ENCODE results near the gene MED15.

MED15 gene, protein sequence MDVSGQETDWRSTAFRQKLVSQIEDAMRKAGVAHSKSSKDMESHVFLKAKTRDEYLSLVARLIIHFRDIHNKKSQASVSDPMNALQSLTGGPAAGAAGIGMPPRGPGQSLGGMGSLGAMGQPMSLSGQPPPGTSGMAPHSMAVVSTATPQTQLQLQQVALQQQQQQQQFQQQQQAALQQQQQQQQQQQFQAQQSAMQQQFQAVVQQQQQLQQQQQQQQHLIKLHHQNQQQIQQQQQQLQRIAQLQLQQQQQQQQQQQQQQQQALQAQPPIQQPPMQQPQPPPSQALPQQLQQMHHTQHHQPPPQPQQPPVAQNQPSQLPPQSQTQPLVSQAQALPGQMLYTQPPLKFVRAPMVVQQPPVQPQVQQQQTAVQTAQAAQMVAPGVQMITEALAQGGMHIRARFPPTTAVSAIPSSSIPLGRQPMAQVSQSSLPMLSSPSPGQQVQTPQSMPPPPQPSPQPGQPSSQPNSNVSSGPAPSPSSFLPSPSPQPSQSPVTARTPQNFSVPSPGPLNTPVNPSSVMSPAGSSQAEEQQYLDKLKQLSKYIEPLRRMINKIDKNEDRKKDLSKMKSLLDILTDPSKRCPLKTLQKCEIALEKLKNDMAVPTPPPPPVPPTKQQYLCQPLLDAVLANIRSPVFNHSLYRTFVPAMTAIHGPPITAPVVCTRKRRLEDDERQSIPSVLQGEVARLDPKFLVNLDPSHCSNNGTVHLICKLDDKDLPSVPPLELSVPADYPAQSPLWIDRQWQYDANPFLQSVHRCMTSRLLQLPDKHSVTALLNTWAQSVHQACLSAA

GRCh38 chr22:20507253-20508066 is at the start of gene MED15:
Gene MED15 (plus strand): TSS chr22:20507610. CDS start chr22:20507679, 69 bp downstream.
- peak within 1 kb of the TSS; percentile 86 for H2AFZ ChIP-seq
- peak within 1 kb of the TSS; percentile 72 for H3K9ac ChIP-seq
- H3K36me3 ChIP-seq (ENCODE audit: control insufficient read depth, insufficient read depth, low read length), result no peaks in the 10 kb centered on the region
- peaks cover 27% of the 10 kb centered on the region for H3K79me2 ChIP-seq
- peak within 1 kb of the TSS; percentile 99 for H3K4me2 ChIP-seq (ENCODE audit: low read length)
- no peak for TF ChIP-seq CTCF (IDR thresholded peaks at IDR 0.05)
- H3K27ac ChIP-seq, result peak within 1 kb of the TSS; percentile 76
- no peaks in the 10 kb centered on the region for H3K9me3 ChIP-seq (ENCODE audit: control insufficient read depth, low read length)
- no peaks in the 10 kb centered on the region for H3K4me1 ChIP-seq
- no peaks in the 10 kb centered on the region for H3K27me3 ChIP-seq (ENCODE audit: control insufficient read depth, insufficient read depth, low read length)
- H3K4me3 ChIP-seq (ENCODE audit: low read depth, low read length), result peak within 1 kb of the TSS; percentile 97

DNA sequence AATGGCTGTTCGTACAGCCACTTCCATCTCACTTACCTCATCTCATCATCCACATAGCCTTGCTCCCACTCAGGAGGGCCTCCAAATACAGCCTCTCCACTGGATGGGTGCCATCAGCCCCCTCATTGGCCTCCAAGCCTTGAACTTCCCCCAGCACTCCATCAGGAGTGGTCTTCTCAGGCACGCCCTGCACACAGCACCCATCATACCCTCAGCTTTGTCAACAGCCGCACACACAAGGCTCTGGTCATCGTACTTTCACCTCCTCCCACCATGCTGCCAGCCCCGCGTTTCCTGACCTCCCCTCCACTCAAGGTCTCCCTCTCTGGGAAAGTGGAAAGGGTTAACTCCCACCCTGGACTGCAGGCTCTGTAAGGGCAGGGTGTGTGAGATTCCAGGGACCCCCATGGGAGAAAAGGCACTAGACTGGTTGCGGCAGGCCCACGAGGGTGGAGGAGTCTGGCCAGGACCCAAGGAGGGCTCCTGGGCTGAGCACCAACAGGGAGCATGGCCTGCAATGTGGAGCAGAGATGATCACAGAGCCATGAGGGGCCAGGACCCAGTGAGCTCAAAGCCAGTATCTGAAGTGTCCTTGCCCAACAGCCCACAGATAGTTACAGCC is 48.8 kb upstream of the MED15 start:
- no peak overlapping the region for H3K4me3 ChIP-seq (ENCODE audit: low read depth, low read length)
- no peaks in the 10 kb centered on the region for H3K9me3 ChIP-seq (ENCODE audit: control insufficient read depth, low read length)
- H3K27me3 ChIP-seq (ENCODE audit: control insufficient read depth, insufficient read depth, low read length), result no peaks in the 10 kb centered on the region
- no peak for TF ChIP-seq CTCF (IDR thresholded peaks at IDR 0.05)
- H3K79me2 ChIP-seq, result no peaks in the 10 kb centered on the region
- H2AFZ ChIP-seq, result no peak overlapping the region
- no peak overlapping the region for H3K27ac ChIP-seq
- no peak overlapping the region for H3K4me2 ChIP-seq (ENCODE audit: low read length)
- no peaks in the 10 kb centered on the region for H3K36me3 ChIP-seq (ENCODE audit: control insufficient read depth, insufficient read depth, low read length)
- no peaks in the 10 kb centered on the region for H3K4me1 ChIP-seq
- no peak overlapping the region for H3K9ac ChIP-seq

GRCh38 chr22:20459152-20459542 is 48.3 kb upstream of the MED15 start:
- H3K9ac ChIP-seq, result no peak overlapping the region
- no peak overlapping the region for H3K4me3 ChIP-seq (ENCODE audit: low read depth, low read length)
- no peaks in the 10 kb centered on the region for H3K9me3 ChIP-seq (ENCODE audit: control insufficient read depth, low read length)
- no peak for TF ChIP-seq CTCF (IDR thresholded peaks at IDR 0.05)
- no peak overlapping the region for H2AFZ ChIP-seq
- H3K4me2 ChIP-seq (ENCODE audit: low read length), result no peak overlapping the region
- H3K4me1 ChIP-seq, result no peaks in the 10 kb centered on the region
- H3K36me3 ChIP-seq (ENCODE audit: control insufficient read depth, insufficient read depth, low read length), result no peaks in the 10 kb centered on the region
- H3K79me2 ChIP-seq, result no peaks in the 10 kb centered on the region
- no peaks in the 10 kb centered on the region for H3K27me3 ChIP-seq (ENCODE audit: control insufficient read depth, insufficient read depth, low read length)
- H3K27ac ChIP-seq, result no peak overlapping the region

GRCh38 chr22:20459862-20460261 is 47.5 kb upstream of the MED15 start:
- no peak overlapping the region for H3K4me2 ChIP-seq (ENCODE audit: low read length)
- H3K9me3 ChIP-seq (ENCODE audit: control insufficient read depth, low read length), result no peaks in the 10 kb centered on the region
- no peak overlapping the region for H3K27ac ChIP-seq
- no peaks in the 10 kb centered on the region for H3K27me3 ChIP-seq (ENCODE audit: control insufficient read depth, insufficient read depth, low read length)
- no peak for TF ChIP-seq CTCF (IDR thresholded peaks at IDR 0.05)
- H3K9ac ChIP-seq, result no peak overlapping the region
- no peak overlapping the region for H3K4me3 ChIP-seq (ENCODE audit: low read depth, low read length)
- H2AFZ ChIP-seq, result no peak overlapping the region
- no peaks in the 10 kb centered on the region for H3K4me1 ChIP-seq
- no peaks in the 10 kb centered on the region for H3K79me2 ChIP-seq
- H3K36me3 ChIP-seq (ENCODE audit: control insufficient read depth, insufficient read depth, low read length), result no peaks in the 10 kb centered on the region
